H1 (cell line): ENCODE data around the gene DNAAF5. TPM values are rescaled to one million over a fixed set of nuclear protein-coding genes. Genes with fewer than 3 reads are reported as not detected.

Experiments
- CHD7 ChIP-seq: fragments of 300-600 bp; sonication (generic); IDR thresholded peaks from 2 replicates; pipeline ENCODE4 v1.7.1; 2012; ENCODE audit warnings: low read length, moderate library complexity, mild to moderate bottlenecking, inconsistent platforms; ENCODE audit not compliant: insufficient replicate concordance
- JUN ChIP-seq: IDR thresholded peaks from 2 replicates; pipeline ENCODE4 v1.6.1; 2011; ENCODE audit warnings: low read depth, mild to moderate bottlenecking, improper control_type of control experiment, low read length
- RBBP5 ChIP-seq: IDR thresholded peaks from 2 replicates; pipeline ENCODE4 v1.7.1; 2012; ENCODE audit warnings: low read depth, mild to moderate bottlenecking, inconsistent platforms, low read length, moderate library complexity, borderline replicate concordance
- polyA plus RNA-seq, 7 experiments: library from polyadenylated mRNA; depleted of rRNA in 3 of 7; stranded (reverse) in 5 of 7; unstranded in 2 of 7; fragments of >200 nt in 5 of 7; fragments of 200-250 nt in 2 of 7; gene quantifications; 1 replicate in 5 of 7; 2 replicates in 1 of 7; 4 replicates in 1 of 7; pipeline versions ENCODE4 v1.2.1 to v1.2.3, GENCODE V29; 2011 to 2013; ENCODE audit warnings: missing spikeins in 2 of 7, mixed read lengths in 2 of 7
- total RNA-seq: library from RNA; stranded (reverse); fragmentation: NEBNext Ultra II Directional; extraction: Animal tissue kit (Norgen Biotek cat#: 25700); gene quantifications from 2 replicates; pipeline ENCODE4 v1.2.1, GENCODE V29; 2021

The DNAAF5 gene
- total and polyA plus RNA-seq, 2 of the 8 experiments (the other 6 are each of a cell fraction or from before 2014, with no cell fraction given) = 55.1 to 95.9 TPM

GRCh38 chr7:739455-739982 is 13.0 kb downstream of the DNAAF5 start (continued):
- TF ChIP-seq CHD7 = no peak
- TF ChIP-seq JUN = no peak
- no peak for TF ChIP-seq RBBP5
